Keratinocyte (primary cell): ENCODE results near the gene CYP2U1. TPM values are rescaled to one million over a fixed set of nuclear protein-coding genes. Genes with fewer than 3 reads are reported as not detected.

Source experiments
- DNase-seq: peaks from one replicate; pipeline ENCODE4 v3.0.0-alpha.2; 2011; ENCODE audit warnings: low read depth, missing footprints, low spot score
- FAIRE-seq: peaks from 2 replicates; lab custom pipeline; 2011; peaks lifted over from hg19 to GRCh38; lab: Jason Lieb, UNC
- H2AFZ ChIP-seq: 2 replicates; pipeline ENCODE4 v1.6.0; 2012; ENCODE audit warnings: low read length, control low read depth, inconsistent platforms; ENCODE audit not compliant: control insufficient read depth
- H3K27ac ChIP-seq: 2 replicates; pipeline ENCODE4 v1.5.1; 2011; ENCODE audit warnings: low read length; ENCODE audit not compliant: control insufficient read depth, insufficient read depth
- H3K27me3 ChIP-seq: 3 replicates; pipeline ENCODE4 v1.6.0; 2011; ENCODE audit warnings: low read length; ENCODE audit not compliant: control insufficient read depth, insufficient read depth; ENCODE audit errors: extremely low read depth
- H3K36me3 ChIP-seq, 2 experiments: 2 replicates in 1 of 2; 3 replicates in 1 of 2; pipeline ENCODE4 v1.5.1; 2011; ENCODE audit warnings: low read length in 2 of 2, mild to moderate bottlenecking in 1 of 2; ENCODE audit not compliant: control insufficient read depth in 2 of 2, insufficient read depth in 2 of 2; ENCODE audit errors: extremely low read depth in 1 of 2
- H3K4me1 ChIP-seq: 3 replicates; pipeline ENCODE4 v1.5.1; 2011; ENCODE audit warnings: low read length; ENCODE audit not compliant: control insufficient read depth, insufficient read depth; ENCODE audit errors: extremely low read depth
- H3K4me2 ChIP-seq: 3 replicates; pipeline ENCODE4 v1.6.0; 2011; ENCODE audit warnings: low read depth, low read length; ENCODE audit not compliant: control insufficient read depth, insufficient read depth; ENCODE audit errors: extremely low read depth
- H3K4me3 ChIP-seq, 3 experiments: fragments of 200-600 bp in 1 of 3; sonication (generic) in 1 of 3; 2 replicates in 2 of 3; 3 replicates in 1 of 3; pipeline ENCODE4 v1.5.1; 2011 to 2016; ENCODE audit warnings: low read length in 3 of 3, mild to moderate bottlenecking in 3 of 3, control low read depth in 2 of 3, inconsistent platforms in 1 of 3, low read depth in 1 of 3, mixed read lengths in 1 of 3, mixed run types in 1 of 3, moderate library complexity in 1 of 3; ENCODE audit not compliant: control insufficient read depth in 2 of 3, insufficient read depth in 2 of 3; ENCODE audit errors: extremely low read depth in 1 of 3
- H3K79me2 ChIP-seq: 2 replicates; pipeline ENCODE4 v1.6.0; 2012; ENCODE audit warnings: low read length; ENCODE audit not compliant: control insufficient read depth, insufficient read depth
- H3K9ac ChIP-seq: 3 replicates; pipeline ENCODE4 v1.6.0; 2011; ENCODE audit warnings: low read length; ENCODE audit not compliant: control insufficient read depth, insufficient read depth; ENCODE audit errors: extremely low read depth
- H3K9me1 ChIP-seq: 3 replicates; pipeline ENCODE4 v1.6.0; 2011; ENCODE audit warnings: low read length; ENCODE audit not compliant: control insufficient read depth, insufficient read depth; ENCODE audit errors: extremely low read depth
- H3K9me3 ChIP-seq: 2 replicates; pipeline ENCODE4 v1.5.1; 2012; ENCODE audit warnings: low read depth, low read length; ENCODE audit not compliant: control insufficient read depth
- H4K20me1 ChIP-seq: 3 replicates; pipeline ENCODE4 v1.6.0; 2011; ENCODE audit warnings: low read length; ENCODE audit not compliant: control insufficient read depth, insufficient read depth; ENCODE audit errors: extremely low read depth
- CTCF ChIP-seq, 3 experiments: IDR thresholded peaks in 1 of 3; conservative IDR thresholded peaks in 1 of 3; optimal IDR thresholded peaks in 1 of 3; 2 replicates in 2 of 3; 3 replicates in 1 of 3; pipeline versions ENCODE3 to v1.5.1; 2011; ENCODE audit warnings: low read length in 3 of 3, mild to moderate bottlenecking in 3 of 3, moderate library complexity in 2 of 3, control low read depth in 1 of 3, inconsistent platforms in 1 of 3; ENCODE audit not compliant: insufficient read depth in 2 of 3; ENCODE audit errors: extremely low read depth in 1 of 3
- EZH2 ChIP-seq: IDR thresholded peaks from one replicate; pipeline ENCODE4 v1.6.1; 2012; ENCODE audit warnings: inconsistent platforms, mild to moderate bottlenecking, low read length, moderate library complexity
- dilution Hi-C: fragments of 300-500 bp; cut with MboI; formaldehyde crosslinking; loops from one replicate; pipeline ENCODE4 v1.7.0; 2020; ENCODE audit warnings: low sequenced_read_pairs; ENCODE audit not compliant: extremely low pct_ligation_motif_present
- polyA plus RNA-seq, 5 experiments: library from polyadenylated mRNA; depleted of rRNA in 3 of 5; stranded (reverse) in 3 of 5; stranded (forward) in 1 of 5; unstranded in 1 of 5; fragments of >200 nt; gene quantifications; 1 replicate in 1 of 5; 2 replicates in 3 of 5; 3 replicates in 1 of 5; pipeline versions ENCODE4 v1.2.1 to v1.2.3, GENCODE V29; 2011 to 2012; ENCODE audit warnings: missing spikeins in 2 of 5, low read depth in 1 of 5, low replicate concordance in 1 of 5

Gene CYP2U1
- polyA plus RNA-seq, 1 donor (not counting 4 experiments of a cell fraction or from before 2014, with no cell fraction given), result 3.4 TPM

GRCh38 chr4:107970063-107970798 lies 38.9 kb downstream of the CYP2U1 start:
- no peak overlapping the region for H3K4me3 ChIP-seq
- DNase-seq (no peak), FAIRE-seq (no peak)
- H4K20me1 ChIP-seq, result no peaks in the 10 kb centered on the region
- no peaks in the 10 kb centered on the region for H3K79me2 ChIP-seq
- dilution Hi-C loops, result no loop called here
- H3K27me3 ChIP-seq, result no peaks in the 10 kb centered on the region
- no peaks in the 10 kb centered on the region for H3K4me1 ChIP-seq
- no peak for TF ChIP-seq EZH2
- TF ChIP-seq CTCF (optimal IDR thresholded peaks at IDR 0.05 in 1 of 3, IDR thresholded peaks at IDR 0.05 in 1 of 3, conservative IDR thresholded peaks at IDR 0.05 in 1 of 3; ENCODE audit: extremely low read depth in 1 of 3, insufficient read depth in 2 of 3, low read length in 3 of 3), result no peak
- H3K4me2 ChIP-seq, result no peak overlapping the region
- H3K9me1 ChIP-seq, result no peaks in the 10 kb centered on the region
- no peak overlapping the region for H2AFZ ChIP-seq
- no peaks in the 10 kb centered on the region for H3K9me3 ChIP-seq
- no peaks in the 10 kb centered on the region for H3K36me3 ChIP-seq
- no peak overlapping the region for H3K27ac ChIP-seq
- no peak overlapping the region for H3K9ac ChIP-seq

- no peaks in the 10 kb centered on the region for H3K36me3 ChIP-seq
- no peak for DNase-seq
- H3K4me1 ChIP-seq, result no peaks in the 10 kb centered on the region
- H4K20me1 ChIP-seq, result no peaks in the 10 kb centered on the region
- no peak overlapping the region for H3K4me3 ChIP-seq
- H3K27me3 ChIP-seq, result no peaks in the 10 kb centered on the region
- H3K9ac ChIP-seq, result no peak overlapping the region
- TF ChIP-seq CTCF (optimal IDR thresholded peaks at IDR 0.05 in 1 of 3, IDR thresholded peaks at IDR 0.05 in 1 of 3, conservative IDR thresholded peaks at IDR 0.05 in 1 of 3; ENCODE audit: extremely low read depth in 1 of 3, insufficient read depth in 2 of 3, low read length in 3 of 3) (no peak), EZH2 (no peak)
- H3K9me3 ChIP-seq, result no peaks in the 10 kb centered on the region
- dilution Hi-C loops, result no loop called here
- no peak overlapping the region for H2AFZ ChIP-seq
- H3K4me2 ChIP-seq, result no peak overlapping the region
- no peaks in the 10 kb centered on the region for H3K9me1 ChIP-seq
- no peak overlapping the region for H3K27ac ChIP-seq
- H3K79me2 ChIP-seq, result no peaks in the 10 kb centered on the region
- FAIRE-seq, result no peak
These were observed 41.3 kb downstream of the CYP2U1 start for GRCh38 chr4:107972605-107973004.
